GM18511 (cell line): ENCODE data around the gene ABCC8.

Experiments used
- ATAC-seq: cut with Tn5 transposase; IDR thresholded peaks from one replicate; pipeline ENCODE4 v1.9.1; 2021; ENCODE audit warnings: mild to moderate bottlenecking, moderate library complexity; ENCODE audit not compliant: unreplicated experiment

ABCC8 gene

GRCh38 chr11:17473071-17473744 is 3.4 kb downstream of the ABCC8 start:
- ATAC-seq: no peak

- no peak for ATAC-seq
Measured at GRCh38 chr11:17472467-17472866, 4.2 kb downstream of the ABCC8 start.

- ATAC-seq: no peak
Measured at GRCh38 chr11:17471501-17471900, 5.1 kb downstream of the ABCC8 start.

GRCh38 chr11:17469998-17470397 is 6.6 kb downstream of the ABCC8 start:
- no peak for ATAC-seq

- no peak for ATAC-seq
Measured at GRCh38 chr11:17468122-17468521, 8.5 kb downstream of the ABCC8 start.

GRCh38 chr11:17463546-17464174 is 13.0 kb downstream of the ABCC8 start:
- no peak for ATAC-seq

GRCh38 chr11:17462940-17463339 is 13.7 kb downstream of the ABCC8 start:
- no peak for ATAC-seq

GRCh38 chr11:17460406-17460805 is 16.2 kb downstream of the ABCC8 start:
- ATAC-seq: no peak

GRCh38 chr11:17459236-17459896 is 17.3 kb downstream of the ABCC8 start:
- no peak for ATAC-seq

GRCh38 chr11:17458268-17458667 is 18.4 kb downstream of the ABCC8 start:
- ATAC-seq: no peak

- no peak for ATAC-seq
Measured at GRCh38 chr11:17457396-17458173, 19.1 kb downstream of the ABCC8 start.

- no peak for ATAC-seq
Measured at GRCh38 chr11:17452668-17453067, 24.0 kb downstream of the ABCC8 start.

GRCh38 chr11:17449158-17449557 is 27.5 kb downstream of the ABCC8 start:
- no peak for ATAC-seq

- ATAC-seq: no peak
Measured at GRCh38 chr11:17446482-17446881, 30.2 kb downstream of the ABCC8 start.

- no peak for ATAC-seq
Measured at GRCh38 chr11:17445240-17445795, 31.3 kb downstream of the ABCC8 start.

- no peak for ATAC-seq
Measured at GRCh38 chr11:17443926-17444690, 32.5 kb downstream of the ABCC8 start.

GRCh38 chr11:17443423-17443822 is 33.2 kb downstream of the ABCC8 start:
- no peak for ATAC-seq

GRCh38 chr11:17443000-17443399 is 33.6 kb downstream of the ABCC8 start:
- ATAC-seq: no peak

- no peak for ATAC-seq
Measured at GRCh38 chr11:17439316-17439782, 37.3 kb downstream of the ABCC8 start.

- no peak for ATAC-seq
Measured at GRCh38 chr11:17437366-17437765, 39.3 kb downstream of the ABCC8 start.
